Fibroblast of skin of right quadriceps (primary cell): ENCODE results near the gene ENAH.
"Not testable (repeated sequence)": the region's sequence is repeated elsewhere in the genome, so short reads cannot be mapped to it uniquely, and the experiment has no call there.

Experiments used
- DNase-seq: peaks from one replicate; pipeline ENCODE4 v3.0.0-alpha.2; 2013

Gene ENAH

DNA sequence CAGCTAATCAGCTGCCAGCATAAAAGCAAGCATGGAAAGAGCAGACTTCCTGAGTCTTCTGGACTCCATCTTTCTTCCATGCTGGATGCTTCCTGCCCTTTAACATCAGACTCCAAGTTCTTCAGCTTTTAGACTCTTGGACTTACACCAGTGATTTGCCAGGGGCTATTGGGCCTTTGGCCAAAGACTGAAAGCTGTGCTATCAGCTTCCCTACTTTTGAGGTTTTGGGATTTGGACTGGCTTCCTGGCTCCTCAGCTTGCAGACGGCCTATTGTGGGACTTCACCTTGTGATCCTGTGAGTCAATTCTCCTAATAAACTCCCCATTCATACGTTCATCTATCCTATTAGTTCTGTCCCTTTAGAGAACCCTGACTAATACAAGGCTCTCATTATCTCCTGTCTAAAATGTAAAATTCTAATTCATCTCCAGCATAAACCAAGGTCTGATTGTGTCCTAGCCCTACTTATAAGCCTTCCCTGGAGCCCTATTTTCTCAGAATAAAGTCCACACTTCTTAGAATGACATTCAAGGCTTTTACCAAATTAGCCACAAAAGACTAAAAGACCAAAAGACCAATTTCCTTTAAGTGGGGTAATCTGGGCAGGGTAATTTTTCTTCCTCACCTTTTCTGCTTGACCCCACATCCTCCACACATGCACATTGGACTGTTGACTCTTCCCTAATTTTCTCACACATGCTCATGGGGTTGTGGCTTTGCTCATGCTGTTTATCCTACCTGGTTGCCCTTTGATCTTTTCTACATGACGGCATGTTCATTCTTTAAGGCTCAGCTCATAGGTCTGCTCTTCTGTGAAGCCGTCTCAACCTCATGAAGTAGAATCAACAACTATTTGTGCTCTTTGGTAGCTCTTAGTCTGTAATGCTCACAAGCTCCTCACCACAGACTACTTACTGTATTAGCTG is 18.1 kb upstream of the ENAH start:
- no peak for DNase-seq

DNA sequence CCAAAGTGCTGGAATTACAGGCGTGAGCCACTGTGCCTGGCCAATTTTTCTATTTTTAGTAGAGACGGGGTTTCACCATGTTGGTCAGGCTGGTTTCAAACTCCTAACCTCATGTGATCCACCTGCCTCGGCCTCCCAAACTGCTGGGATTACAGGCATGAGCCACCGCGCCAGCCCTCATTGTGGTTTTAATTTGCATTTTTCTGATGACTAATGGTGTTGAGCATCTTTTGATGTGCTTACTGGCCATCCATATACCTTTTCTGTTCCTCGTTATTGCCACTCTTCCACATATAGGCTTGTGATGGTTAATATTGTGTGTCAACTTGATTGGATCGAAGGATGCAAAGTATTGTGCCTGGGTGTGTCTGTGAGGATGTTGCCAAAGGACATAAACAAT is 17.4 kb upstream of the ENAH start:
- DNase-seq: no peak

DNA sequence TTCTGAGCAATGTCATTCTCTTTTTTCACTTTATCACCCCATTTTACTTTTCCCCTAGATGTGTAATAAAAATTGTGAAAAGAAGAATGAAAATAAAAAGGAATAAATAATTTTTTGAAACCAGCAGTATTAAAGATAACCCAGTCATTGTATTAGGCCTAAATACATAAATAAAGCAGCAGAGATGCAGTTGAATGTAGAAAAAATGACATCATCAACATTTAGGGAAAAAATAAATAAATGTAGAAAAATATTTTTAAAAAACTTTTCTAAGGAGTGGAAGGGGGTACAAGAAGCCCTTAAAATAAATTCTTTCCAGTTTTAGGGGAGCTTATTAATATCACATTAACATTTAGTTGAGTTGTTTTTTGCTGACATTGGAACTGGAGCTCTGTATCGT is 15.3 kb upstream of the ENAH start:
- no peak for DNase-seq

DNA sequence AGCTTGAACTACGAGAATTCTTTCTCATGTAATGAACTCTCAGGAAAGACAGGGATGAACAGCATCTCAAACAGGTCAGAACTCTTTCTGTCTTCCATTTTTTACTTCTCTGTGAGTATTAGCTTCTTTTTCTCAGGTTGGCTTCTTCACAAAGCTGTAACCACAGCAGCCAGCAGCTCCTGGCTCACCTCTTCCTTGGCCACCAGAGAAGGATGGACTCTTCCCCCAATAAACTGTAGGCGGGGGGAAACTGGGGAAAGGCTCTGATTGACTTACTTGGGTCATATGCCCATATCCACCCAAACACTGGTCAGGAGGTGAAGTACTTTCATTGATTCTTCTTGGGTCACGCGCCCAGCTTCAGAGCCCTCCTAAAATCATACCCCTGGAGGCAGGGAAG is 14.4 kb upstream of the ENAH start:
- DNase-seq: no peak

DNA sequence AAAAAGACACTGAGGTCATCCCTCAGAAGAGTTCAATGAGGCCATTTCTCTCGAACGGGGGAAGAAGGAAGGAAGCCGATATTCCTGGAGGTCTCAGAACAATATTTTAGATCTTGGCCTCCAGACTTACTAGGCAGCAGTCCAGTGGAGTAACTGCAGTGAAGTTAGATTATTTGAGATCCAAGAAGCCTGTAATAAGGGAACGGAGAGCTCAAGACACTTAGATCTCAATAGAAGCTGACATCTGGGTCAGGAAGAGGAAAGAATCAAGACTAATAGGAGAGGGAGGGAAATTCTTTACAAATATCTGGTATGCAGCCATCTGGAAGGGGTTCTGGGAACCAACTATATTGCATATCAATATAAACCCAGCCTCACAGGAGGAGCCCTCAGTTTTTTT is 13.6 kb upstream of the ENAH start:
- no peak for DNase-seq

DNA sequence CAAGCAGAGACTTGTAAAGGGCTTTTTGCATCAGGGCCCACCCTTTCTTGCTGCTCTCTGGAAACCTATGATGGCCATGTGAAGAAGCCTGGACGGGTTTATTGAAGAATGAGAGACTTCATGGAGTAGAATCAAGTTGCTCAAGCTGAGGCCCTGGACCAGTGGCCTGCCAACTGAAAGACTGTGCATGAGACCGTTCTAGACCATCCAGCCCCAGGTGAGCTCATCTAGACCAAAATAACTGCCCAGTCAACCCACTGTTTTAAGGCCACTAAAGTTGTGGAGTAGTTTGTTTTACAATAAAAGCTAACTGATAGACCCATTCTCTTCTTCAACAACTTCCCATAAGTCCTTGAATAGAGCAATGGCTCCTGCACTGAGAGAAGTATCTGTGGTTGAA is 11.8 kb upstream of the ENAH start:
- DNase-seq: no peak

DNA sequence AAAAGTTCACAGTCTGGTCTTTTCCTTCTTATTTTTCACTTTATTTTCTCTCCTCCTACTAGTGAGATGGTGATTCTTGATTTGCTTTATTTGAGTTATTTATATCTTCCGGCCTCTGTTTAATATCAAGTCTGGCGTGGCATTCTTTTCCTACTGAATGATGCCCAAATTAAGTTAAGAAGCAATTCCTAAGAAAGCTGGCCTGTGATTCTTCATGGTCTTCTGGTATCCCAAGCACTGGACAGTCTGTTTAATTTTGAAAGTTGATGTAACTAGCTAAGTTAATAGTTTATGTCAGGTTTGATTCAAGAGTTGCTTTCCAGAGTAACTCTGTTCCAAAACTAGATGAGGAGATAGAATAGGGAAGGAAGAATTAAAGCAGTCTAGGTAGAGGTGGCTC is 9.2 kb upstream of the ENAH start:
- DNase-seq: no peak

DNA sequence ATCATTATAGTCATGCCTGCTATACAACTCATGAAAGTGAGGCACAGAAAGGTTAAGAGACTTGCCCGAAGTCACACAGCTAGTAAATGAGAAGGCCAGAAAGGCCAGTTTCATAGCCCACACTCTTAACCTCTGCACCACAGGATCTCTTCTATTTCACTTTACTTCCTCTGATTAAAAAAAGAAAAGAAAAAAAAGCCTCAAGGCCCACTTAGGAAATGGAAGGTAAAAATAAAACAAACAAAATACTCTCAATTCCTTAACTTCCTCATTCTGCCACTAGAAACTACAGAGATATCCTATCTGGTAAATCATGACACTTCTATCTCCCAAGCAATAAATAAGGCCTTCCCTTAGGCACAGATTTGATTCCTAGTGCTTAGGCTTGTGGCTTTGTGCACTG is 7.6 kb upstream of the ENAH start:
- no peak for DNase-seq

DNA sequence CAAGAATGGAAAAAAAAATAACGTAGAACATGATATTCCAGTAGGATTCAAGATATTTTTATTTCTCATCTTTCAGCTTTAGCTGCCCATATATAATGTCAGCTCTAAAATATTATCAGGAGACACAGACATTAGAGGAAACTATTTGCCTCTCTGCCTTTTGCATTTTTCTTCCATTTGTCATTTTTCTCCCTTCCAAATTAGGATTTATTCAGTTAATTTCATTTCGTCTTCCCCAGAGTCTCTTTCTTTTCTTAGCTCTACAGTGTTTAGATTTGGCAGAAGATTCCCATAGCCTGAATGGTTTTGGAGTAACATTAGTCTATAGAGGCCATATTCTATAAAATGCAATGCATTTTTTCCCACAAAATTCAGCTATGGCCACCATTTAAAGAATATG is 5.1 kb upstream of the ENAH start:
- DNase-seq: peak; percentile 82

DNA sequence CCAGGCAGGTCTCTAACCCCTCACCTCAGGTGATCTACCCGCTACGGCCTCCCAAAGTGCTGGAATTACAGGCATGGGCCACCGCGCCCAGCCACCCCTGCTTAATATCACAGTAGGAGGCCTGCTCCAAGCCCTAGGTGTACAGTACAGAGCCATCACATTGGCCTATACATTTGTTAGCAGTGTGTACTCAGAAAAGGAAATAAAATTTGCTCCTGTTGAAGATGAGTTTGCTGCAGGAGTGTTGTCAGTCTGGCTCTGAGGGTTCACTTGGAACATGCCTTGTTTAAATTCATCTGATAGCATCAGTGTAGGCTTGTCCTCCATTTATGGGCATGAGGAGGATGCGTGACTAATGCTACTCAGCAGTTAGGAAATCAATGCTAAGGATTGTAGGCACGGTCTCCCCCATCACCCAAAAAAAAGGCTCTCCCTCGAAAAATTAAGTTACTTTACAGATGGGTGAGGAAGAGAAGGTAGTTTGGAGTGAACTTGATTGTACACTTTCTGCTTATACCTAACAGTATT is 4.6 kb upstream of the ENAH start:
- peak; percentile 93 for DNase-seq

DNA sequence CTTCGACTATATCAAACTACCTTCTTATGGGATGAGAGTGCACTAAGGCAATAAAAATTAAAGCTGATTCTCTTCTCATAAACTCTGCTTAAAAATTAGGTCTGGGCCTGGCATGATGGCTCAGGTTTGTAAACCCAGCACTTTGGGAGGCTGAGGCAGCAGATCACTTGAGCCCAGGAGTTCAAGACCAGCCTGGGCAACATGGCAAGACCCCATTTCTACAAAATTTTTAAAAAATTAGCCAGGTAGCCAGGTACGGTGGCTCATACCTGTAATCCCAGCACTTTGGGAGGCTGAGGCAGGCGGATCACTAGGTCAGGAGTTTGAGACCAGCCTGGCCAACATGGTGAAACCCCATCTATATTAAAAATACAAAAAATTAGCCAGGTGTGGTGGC is 3.3 kb upstream of the ENAH start:
- not testable (repeated sequence) for DNase-seq

DNA sequence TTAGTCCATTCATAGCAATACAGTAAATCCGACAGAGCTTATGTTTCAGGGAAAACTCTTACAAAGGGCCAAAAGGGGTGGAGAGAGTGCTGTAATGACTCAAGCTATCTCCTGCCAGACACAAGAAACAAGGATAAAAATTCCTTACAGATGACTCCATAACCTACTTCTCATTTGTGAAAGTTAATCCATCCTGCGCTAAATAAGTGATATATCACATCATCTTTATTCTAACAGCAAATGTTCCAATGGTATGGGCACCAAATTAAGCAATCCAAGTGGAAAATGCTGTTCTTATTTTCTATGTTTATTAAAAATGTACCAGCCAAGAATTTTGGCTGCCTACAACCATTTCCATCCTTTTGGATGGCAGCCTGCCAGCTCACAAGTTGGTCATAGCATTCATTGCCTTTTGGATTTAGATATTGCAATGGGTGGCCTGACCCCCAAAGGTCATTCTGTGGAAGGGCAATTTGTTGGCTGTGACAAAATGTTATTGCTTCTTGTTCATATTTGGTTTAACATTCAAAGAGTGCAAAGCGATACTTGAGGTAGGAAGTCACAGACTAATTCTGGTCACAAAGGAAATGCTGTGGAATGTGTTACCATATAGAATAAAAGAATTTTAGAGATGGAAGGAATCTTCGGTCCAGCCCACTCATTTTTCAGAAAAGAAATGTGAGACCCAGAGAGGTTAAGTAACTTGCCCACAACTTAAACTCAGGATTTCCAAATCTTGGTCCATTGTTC is 2.8 kb upstream of the ENAH start:
- peak; percentile 98 for DNase-seq

DNA sequence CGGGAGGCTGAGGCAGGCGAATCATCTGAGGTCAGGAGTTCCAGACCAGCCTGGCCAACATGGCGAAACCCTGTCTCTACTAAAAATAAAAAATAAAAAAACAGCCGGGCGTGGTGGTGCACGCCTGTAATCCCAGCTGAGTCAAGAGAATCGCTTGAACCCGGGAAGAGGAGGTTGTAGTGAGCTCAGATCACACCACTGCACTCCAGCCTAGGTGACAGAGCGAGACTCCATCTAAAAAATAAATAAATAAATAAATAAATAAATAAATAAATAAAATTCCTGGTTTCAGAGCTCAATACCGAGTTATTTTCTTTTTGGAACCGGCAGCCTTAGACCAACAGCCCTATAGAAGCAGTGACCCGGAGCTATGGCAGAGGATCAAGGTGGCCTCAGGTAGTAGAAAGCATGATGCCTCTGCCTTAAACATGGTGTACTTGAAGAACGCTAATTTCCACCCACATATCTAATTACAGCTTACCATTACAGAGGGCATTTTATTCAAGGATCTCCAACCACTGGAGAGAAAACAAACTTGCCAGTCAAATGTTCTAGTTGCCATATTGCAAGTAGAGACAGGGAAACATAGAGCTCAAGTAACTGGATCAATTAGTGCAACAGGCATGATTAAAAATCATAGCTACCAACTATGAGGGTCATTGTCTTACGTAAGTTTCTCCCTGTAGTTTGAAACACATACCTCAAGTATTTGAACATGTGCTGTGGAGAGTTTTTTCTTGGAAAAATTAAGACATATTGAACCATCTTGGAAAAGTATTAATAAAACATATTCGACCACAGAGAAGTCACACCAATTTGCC is 2.0 kb upstream of the ENAH start:
- no peak for DNase-seq

DNA sequence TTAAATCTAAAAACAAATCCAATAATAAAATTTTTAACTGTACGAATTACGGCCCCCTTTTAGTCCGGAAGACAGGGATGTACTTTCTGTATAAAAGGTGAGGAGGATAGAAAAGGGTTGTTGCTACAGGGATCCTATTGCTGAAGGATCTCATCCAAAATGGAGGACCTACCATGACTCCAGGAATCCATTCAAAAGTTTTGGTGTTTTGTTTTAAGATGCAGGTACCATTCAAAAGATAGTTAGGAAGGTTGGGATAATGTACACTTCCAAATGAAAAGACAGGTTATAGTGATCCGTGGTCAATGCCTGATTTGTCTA is 1.3 kb upstream of the ENAH start:
- DNase-seq: no peak

DNA sequence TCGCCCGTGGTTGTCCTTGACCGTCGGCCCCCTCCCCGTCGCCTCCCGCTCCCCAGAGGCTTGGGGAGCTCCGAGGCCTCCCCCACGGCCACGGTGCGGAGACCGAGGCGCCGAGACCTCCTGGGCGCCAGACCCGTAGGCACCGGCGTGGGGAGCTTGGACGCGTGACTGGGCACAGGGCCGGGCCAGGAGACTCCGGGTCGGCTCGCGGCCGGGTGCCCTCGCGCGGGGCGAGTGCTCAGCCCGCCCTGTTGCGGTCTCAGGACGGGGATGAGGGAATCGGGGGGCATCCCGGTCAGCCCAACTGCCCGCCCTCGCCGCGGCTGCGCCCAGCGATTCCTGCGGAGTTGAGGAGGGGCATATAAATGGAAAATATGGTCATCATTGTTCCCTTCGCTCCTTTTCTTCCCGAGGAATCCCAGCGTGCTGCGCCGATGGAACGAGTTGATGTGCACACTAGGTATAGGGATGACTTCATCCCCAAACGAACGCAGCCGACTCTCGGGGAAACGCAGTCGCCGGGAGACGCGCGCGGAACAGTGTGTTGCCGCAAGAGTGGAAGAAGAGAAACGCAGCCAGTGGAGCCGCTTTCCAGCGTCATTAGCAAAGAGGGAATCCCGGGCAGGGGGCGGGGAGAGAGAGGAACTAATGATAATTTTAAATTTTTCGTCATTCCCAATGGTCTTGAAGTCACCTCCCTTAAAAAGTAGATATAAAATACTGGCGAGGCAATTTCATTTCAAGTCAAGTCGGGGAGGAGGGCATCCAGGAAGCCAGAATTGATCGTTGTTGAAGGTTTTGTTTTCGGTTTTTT is 747 bp upstream of the ENAH start:
- peak; percentile 79 for DNase-seq

DNA sequence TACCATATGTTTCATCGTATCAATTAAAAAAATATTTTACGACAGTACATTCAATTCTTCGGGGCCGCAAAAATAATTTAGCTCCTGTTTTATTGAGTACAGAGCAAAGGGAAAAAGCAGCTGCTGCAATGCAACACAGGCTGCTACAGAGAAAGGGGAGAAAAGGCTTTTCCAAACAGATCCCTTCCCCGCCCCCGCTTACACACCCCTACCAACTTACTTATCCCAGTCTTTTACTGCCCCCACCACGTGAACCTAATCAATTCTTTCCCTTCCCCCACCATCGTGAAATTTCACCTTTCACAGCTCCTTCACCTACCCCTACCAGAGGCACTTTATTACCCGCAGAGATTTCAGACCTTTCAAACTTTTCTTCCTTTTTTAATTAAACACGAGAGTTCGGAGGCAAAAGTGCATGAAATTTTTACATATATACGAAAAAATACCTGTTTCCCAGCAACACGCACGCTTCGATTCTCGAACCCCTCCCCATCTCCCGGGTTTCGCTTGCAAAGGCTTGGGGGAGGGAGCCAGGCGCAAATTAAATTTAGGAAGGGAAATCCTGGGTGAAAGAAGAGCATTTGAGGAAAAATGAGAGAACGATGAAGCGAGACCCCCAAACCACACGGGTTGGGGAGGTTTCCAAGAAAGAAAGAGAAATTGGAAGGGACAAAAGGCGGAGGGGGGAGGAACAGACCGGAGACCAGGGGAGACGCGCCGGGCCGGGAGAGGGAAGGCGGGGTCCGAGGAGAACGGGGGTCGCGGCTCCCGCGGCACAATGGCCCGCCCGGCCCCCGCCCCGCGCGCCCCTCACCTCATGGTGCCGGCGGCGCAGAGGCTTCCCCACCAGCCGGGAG is 823 bp downstream of the ENAH start:
- DNase-seq: peak; percentile 31

DNA sequence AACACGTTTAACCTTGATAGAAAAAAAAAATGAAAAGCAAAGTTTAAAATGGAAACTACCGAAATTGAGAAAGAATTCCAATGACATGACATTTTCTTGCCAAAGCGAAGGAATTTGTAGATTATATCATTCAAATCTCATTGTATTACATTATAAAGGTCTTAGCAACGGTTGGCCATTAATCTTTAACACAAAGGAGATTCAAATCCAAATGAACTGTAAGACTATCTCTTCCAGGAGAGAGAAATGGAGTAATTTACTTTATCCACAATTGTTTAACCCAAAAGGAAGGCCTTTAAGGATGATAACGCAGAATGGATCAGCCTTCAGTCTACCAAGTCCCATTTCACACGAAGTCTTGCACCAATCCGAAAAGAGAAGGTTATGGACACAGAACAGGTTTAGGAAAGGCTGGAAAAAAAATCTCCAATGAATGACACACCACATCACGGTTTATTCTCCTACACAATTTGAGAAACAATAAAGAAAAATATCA is 1.5 kb downstream of the ENAH start:
- DNase-seq: peak; percentile 20

DNA sequence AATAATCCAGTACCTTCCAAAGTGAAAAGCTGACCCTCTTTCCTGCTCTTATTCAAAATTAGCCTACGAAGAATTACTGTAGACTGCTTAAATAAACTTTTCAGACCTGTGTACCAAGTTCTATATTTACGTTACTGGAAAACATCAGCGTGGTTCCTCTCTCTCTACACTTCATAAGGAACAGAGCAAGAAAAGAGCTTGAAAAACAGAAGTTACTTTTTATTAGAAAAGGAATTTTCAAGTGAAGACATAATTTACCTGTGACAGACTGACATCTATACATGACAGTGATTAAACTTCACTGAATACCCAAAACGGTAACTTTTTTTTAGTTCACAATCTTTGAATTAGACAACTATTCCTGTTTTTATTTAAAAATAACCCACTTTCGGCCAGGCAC is 2.7 kb downstream of the ENAH start:
- no peak for DNase-seq

DNA sequence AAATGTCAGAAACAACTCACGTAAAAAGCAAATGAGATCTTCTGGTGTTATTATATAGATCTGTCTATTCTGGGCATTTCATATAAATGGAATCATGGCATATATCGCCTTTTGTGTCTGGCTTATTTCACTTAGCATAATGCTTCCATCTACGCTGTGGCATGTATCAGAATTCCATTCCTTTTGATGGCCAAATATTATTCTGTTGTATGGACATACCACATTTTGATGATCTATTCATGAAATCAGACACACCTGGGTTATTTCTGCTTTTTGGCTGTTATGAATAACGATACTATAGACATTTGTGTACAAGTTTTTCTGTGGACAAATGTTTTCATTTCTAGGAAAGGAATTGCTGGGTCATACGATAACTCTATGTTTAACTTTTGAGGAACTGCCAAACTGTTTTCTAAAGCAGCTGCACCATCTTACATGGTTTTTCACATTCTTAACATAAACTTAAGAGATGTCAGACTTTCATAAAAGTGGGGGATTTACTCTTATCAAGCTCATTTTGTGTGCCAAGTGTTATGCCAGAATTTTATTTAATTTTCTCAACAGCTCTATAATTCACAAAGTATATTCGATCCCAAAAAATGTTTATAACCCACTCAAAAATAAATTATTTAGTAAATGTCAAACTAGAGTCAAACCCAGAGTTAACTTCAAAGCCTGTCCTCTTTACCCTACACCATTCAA is 7.6 kb downstream of the ENAH start:
- DNase-seq: no peak

DNA sequence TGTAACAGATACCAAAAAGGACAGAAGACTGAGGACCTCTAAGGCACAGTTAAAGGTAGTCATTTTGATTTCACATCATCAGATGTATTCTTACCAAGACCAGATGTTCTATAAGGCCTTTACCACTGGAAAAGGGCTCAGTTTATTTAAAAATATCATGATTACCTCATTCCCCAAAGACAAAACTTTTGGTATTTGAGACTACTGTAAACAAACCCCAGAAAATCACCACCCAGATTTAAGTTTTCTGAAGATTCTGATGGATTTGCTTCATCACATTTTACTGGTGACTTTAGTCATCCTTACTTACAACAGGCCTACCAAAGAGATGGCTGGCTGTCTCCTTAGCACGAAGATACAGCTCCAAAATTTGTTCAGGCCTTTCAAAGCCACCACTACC is 8.3 kb downstream of the ENAH start:
- DNase-seq: peak; percentile 17

DNA sequence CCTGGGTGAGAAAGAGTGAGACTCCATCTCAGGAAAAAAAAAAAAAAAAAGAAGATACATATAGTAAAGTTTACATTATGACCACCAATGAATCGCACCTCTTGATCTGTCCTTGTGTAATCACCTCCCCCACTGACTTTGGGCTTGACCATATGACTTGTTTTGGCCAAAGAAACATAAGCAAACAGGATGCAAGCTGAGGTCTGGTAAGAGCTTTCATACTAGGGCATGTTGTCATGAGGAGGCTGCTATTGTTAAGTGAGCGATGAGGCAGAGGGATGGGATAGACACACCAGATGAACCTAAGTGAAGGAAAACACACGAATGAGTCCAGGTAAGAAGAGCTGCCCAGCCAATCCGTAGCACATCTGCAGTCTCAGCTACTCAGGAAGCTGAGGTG is 10.7 kb downstream of the ENAH start:
- no peak for DNase-seq
